Breast epithelium (tissue), 3 donors: ENCODE results near the gene TAF5L.

Experiments used
- CTCF ChIP-seq, 3 donors: fragments of 450-650 bp; IDR thresholded peaks; one replicate each; pipeline ENCODE4 v1.5.1; 2016 to 2017; ENCODE audit warnings: antibody characterized with exemption in 3 of 3, mild to moderate bottlenecking in 3 of 3, moderate library complexity in 3 of 3
- POLR2A ChIP-seq: fragments of 450-650 bp; IDR thresholded peaks from one replicate; pipeline ENCODE4 v1.6.1; 2016; ENCODE audit warnings: antibody characterized with exemption, mild to moderate bottlenecking, moderate library complexity
- POLR2AphosphoS5 ChIP-seq, 3 donors: sonication (generic); formaldehyde crosslinking; IDR thresholded peaks; one replicate each; pipeline ENCODE4 v1.6.1; 2017; ENCODE audit warnings: antibody characterized with exemption in 3 of 3

DNA sequence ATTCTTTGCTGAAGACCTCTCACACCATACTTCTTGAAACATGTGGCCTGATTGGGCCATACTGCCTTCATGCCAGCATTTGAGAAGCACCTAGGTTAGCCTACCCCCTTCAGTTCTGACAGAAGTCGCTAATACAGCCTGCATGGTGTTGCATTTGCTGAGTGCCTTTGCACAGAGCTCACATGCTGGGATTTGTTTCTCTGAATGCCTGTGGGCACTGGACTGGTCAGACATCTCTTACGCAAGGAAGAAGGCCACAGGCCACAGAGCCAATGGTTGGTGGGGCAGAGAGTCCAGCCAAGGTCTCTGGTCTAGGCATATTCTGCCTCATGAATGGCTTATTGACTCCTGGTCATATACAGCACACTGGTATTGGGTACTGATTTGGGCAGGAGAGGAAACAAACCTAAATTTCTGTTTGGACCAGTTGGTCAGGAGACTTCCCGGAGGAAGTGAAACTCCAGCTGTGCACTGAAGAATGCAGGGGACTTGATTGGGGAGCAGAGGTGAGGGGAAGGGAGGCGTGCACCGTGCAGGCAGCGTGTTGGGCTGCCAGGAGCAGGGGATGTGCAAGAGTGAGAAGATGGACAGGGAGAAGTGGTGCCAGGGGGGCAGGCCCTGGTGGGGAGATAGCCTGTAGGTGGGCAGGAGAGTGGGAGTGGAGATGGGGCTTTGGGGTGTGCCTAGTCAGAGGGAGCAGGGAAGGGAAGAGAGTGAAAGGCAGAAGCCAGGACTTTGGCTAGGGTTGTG lies 18.2 kb upstream of the TAF5L start:
- TF ChIP-seq POLR2A (no peak), CTCF (IDR thresholded peaks at IDR 0.05) (no peak), POLR2AphosphoS5 (IDR thresholded peaks at IDR 0.05) (no peak)
